HT1080 (cell line): Measurements from ENCODE around the gene TRAF4. TPM values are rescaled to one million over a fixed set of nuclear protein-coding genes. Genes with fewer than 3 reads are reported as not detected.
"Not testable (repeated sequence)": the region's sequence is repeated elsewhere in the genome, so short reads cannot be mapped to it uniquely, and the experiment has no call there.

ENCODE experiments used
- DNase-seq: peaks from one replicate; pipeline ENCODE4 v3.0.0-alpha.2; 2015; ENCODE audit warnings: low read depth
- total RNA-seq: library from RNA; depleted of rRNA; stranded (reverse); fragments of >200 nt; shearing (Covaris generic); gene quantifications from 2 replicates; pipeline ENCODE4 v1.2.3, GENCODE V29; 2014

Gene TRAF4
- total RNA-seq, 1 experiment from 2014 or later: 68.7 TPM

GRCh38 chr17:28712705-28713415 is 31.0 kb upstream of the TRAF4 start:
- no peak for DNase-seq

- DNase-seq: no peak
These were observed 29.5 kb upstream of the TRAF4 start for GRCh38 chr17:28714281-28714680.

GRCh38 chr17:28715217-28715616 is 28.6 kb upstream of the TRAF4 start:
- no peak for DNase-seq

GRCh38 chr17:28716740-28717577 is 26.9 kb upstream of the TRAF4 start:
- no peak for DNase-seq

GRCh38 chr17:28717578-28718332 is 26.1 kb upstream of the TRAF4 start, which contains the start of gene RAB34:
Gene RAB34 (minus strand): TSS chr17:28717868. CDS start chr17:28717266, 602 bp downstream.
- DNase-seq: peak; percentile 79

GRCh38 chr17:28718333-28719020 is 25.3 kb upstream of the TRAF4 start:
- DNase-seq: no peak

- no peak for DNase-seq
These were observed 24.8 kb upstream of the TRAF4 start for GRCh38 chr17:28719021-28719433.

GRCh38 chr17:28720247-28720996 is 23.4 kb upstream of the TRAF4 start:
- DNase-seq: no peak

- DNase-seq: not testable (repeated sequence)
These were observed 22.8 kb upstream of the TRAF4 start for GRCh38 chr17:28720997-28721329.

GRCh38 chr17:28722417-28723158 is 21.2 kb upstream of the TRAF4 start:
- DNase-seq: no peak

GRCh38 chr17:28723159-28723835 is 20.5 kb upstream of the TRAF4 start:
- no peak for DNase-seq

- not testable (repeated sequence) for DNase-seq
These were observed 19.8 kb upstream of the TRAF4 start for GRCh38 chr17:28723836-28724499.

GRCh38 chr17:28724500-28725165 is 19.2 kb upstream of the TRAF4 start:
- no peak for DNase-seq

GRCh38 chr17:28725166-28725659 is 18.6 kb upstream of the TRAF4 start:
- DNase-seq: peak; percentile 79

- peak; percentile 89 for DNase-seq
These were observed 18.1 kb upstream of the TRAF4 start for GRCh38 chr17:28725660-28726225.

GRCh38 chr17:28726226-28726626 is 17.6 kb upstream of the TRAF4 start, which contains the start of gene TLCD1:
Gene TLCD1 (minus strand): TSS chr17:28726233. CDS start chr17:28726097, 136 bp downstream.
- DNase-seq: peak; percentile 69
